H1 (cell line): ENCODE data around the gene ZBTB34. TPM values are rescaled to one million over a fixed set of nuclear protein-coding genes. Genes with fewer than 3 reads are reported as not detected.

Experiments
- CTCF ChIA-PET: fragments of 300-600 bp; sonication (Branson Sonifier 250); formaldehyde crosslinking; loops from one replicate; lab custom pipeline; 2021; ENCODE audit not compliant: partially characterized antibody; lab: Charles Lee
- POLR2A ChIA-PET: fragments of 300-600 bp; sonication (Branson Sonifier 250); formaldehyde crosslinking; loops from one replicate; lab custom pipeline; 2021; ENCODE audit warnings: inconsistent platforms; ENCODE audit not compliant: partially characterized antibody; lab: Charles Lee
- DNase-seq, 2 experiments: peaks; one replicate each; pipeline versions ENCODE4 v3.0.0 to v3.0.0-alpha.2; 2010 to 2022; ENCODE audit warnings: low spot score in 2 of 2, low read depth in 1 of 2, mixed read lengths in 1 of 2
- FAIRE-seq: peaks from 2 replicates; lab custom pipeline; 2011; peaks lifted over from hg19 to GRCh38; lab: Jason Lieb, UNC
- H2AFZ ChIP-seq: 2 replicates; pipeline ENCODE4 v1.8.1; 2012; ENCODE audit warnings: low read length, inconsistent platforms
- H2AK5ac ChIP-seq: 2 replicates; pipeline ENCODE4 v1.6.1; 2013; ENCODE audit warnings: low read depth, low read length
- H2BK120ac ChIP-seq: replicated peaks from 2 replicates; pipeline ENCODE3; 2013; ENCODE audit warnings: low read depth, low read length, inconsistent platforms
- H2BK12ac ChIP-seq: 2 replicates; pipeline ENCODE4 v1.6.1; 2013; ENCODE audit warnings: low read depth, low read length
- H2BK15ac ChIP-seq: 2 replicates; pipeline ENCODE4 v1.6.1; 2013; ENCODE audit warnings: low read length
- H2BK20ac ChIP-seq: 2 replicates; pipeline ENCODE4 v1.6.1; 2013; ENCODE audit warnings: low read length
- H2BK5ac ChIP-seq: 2 replicates; pipeline ENCODE4 v1.6.1; 2013; ENCODE audit warnings: low read depth, low read length
- H3K14ac ChIP-seq: 2 replicates; pipeline ENCODE4 v1.6.1; 2013; ENCODE audit warnings: inconsistent platforms; ENCODE audit not compliant: insufficient read length
- H3K18ac ChIP-seq: 2 replicates; pipeline ENCODE4 v1.6.1; 2013; ENCODE audit warnings: low read length; ENCODE audit errors: extremely low read depth
- H3K23ac ChIP-seq: 2 replicates; pipeline ENCODE4 v1.6.1; 2013; ENCODE audit warnings: inconsistent platforms; ENCODE audit not compliant: insufficient read length
- H3K23me2 ChIP-seq: 2 replicates; pipeline ENCODE4 v1.6.1; 2013; ENCODE audit warnings: low read depth, low read length
- H3K27ac ChIP-seq: 2 replicates; pipeline ENCODE4 v1.6.1; 2011; ENCODE audit warnings: low read depth, low read length, inconsistent platforms
- H3K27me3 ChIP-seq, 4 experiments: replicated peaks in 1 of 4; 1 replicate in 1 of 4; 2 replicates in 3 of 4; pipeline versions ENCODE4 v1.6.1 to v1.8.1; 2011 to 2013; ENCODE audit warnings: low read length in 3 of 4, mild to moderate bottlenecking in 3 of 4, inconsistent platforms in 2 of 4, mixed read lengths in 2 of 4, moderate library complexity in 1 of 4; ENCODE audit not compliant: control insufficient read depth in 3 of 4, insufficient read depth in 3 of 4; ENCODE audit errors: extremely low read depth in 1 of 4
- H3K36me3 ChIP-seq, 4 experiments: 2 replicates each; pipeline versions ENCODE4 v1.6.1 to v1.8.1; 2011 to 2013; ENCODE audit warnings: mild to moderate bottlenecking in 4 of 4, low read length in 3 of 4, moderate library complexity in 2 of 4, control low read depth in 1 of 4, inconsistent platforms in 1 of 4; ENCODE audit not compliant: insufficient read depth in 4 of 4, control insufficient read depth in 2 of 4
- H3K4ac ChIP-seq: replicated peaks from 2 replicates; pipeline ENCODE3; 2013; ENCODE audit warnings: low read length, low read depth, mixed read lengths, inconsistent platforms; ENCODE audit not compliant: insufficient read length
- H3K4me1 ChIP-seq, 4 experiments: replicated peaks in 1 of 4; 1 replicate in 1 of 4; 2 replicates in 3 of 4; pipeline versions ENCODE4 v1.6.1 to v1.8.1; 2011 to 2013; ENCODE audit warnings: low read length in 3 of 4, inconsistent platforms in 2 of 4, mixed read lengths in 1 of 4; ENCODE audit not compliant: insufficient read depth in 4 of 4, control insufficient read depth in 3 of 4
- H3K4me2 ChIP-seq, 2 experiments: 2 replicates each; pipeline versions ENCODE4 v1.6.1 to v1.8.1; 2011 to 2013; ENCODE audit warnings: low read depth in 2 of 2, low read length in 2 of 2, control low read depth in 1 of 2, inconsistent platforms in 1 of 2, mild to moderate bottlenecking in 1 of 2; ENCODE audit not compliant: insufficient read depth in 1 of 2
- H3K4me3 ChIP-seq, 4 experiments: fragments of 200-600, 300-600 bp in 1 of 4; sonication (generic), shearing (Covaris generic), sonication (Bioruptor Twin) in 1 of 4; 2 replicates each; pipeline versions ENCODE4 v1.5.1 to v1.8.1; 2011 to 2016; ENCODE audit warnings: low read length in 4 of 4, low read depth in 3 of 4, control low read depth in 2 of 4, inconsistent platforms in 2 of 4, mild to moderate bottlenecking in 2 of 4, mixed read lengths in 1 of 4, moderate library complexity in 1 of 4; ENCODE audit not compliant: insufficient read depth in 2 of 4; ENCODE audit errors: extremely low read depth in 1 of 4
- H3K56ac ChIP-seq: replicated peaks from 2 replicates; pipeline ENCODE3; 2013; ENCODE audit warnings: low read depth, mild to moderate bottlenecking, mixed read lengths, low read length, inconsistent platforms; ENCODE audit not compliant: insufficient read length
- H3K79me1 ChIP-seq: 2 replicates; pipeline ENCODE4 v1.6.1; 2013; ENCODE audit warnings: low read depth, low read length, control low read depth
- H3K79me2 ChIP-seq, 2 experiments: 2 replicates each; pipeline versions ENCODE4 v1.6.1 to v1.8.1; 2012 to 2013; ENCODE audit warnings: low read length in 2 of 2, mild to moderate bottlenecking in 2 of 2, inconsistent platforms in 1 of 2; ENCODE audit not compliant: insufficient read depth in 2 of 2, control insufficient read depth in 1 of 2
- H3K9ac ChIP-seq, 4 experiments: replicated peaks in 1 of 4; 1 replicate in 1 of 4; 2 replicates in 3 of 4; pipeline versions ENCODE4 v1.6.1 to v1.8.1; 2011 to 2013; ENCODE audit warnings: low read depth in 3 of 4, low read length in 3 of 4, control low read depth in 2 of 4, mild to moderate bottlenecking in 2 of 4, moderate library complexity in 2 of 4, inconsistent platforms in 1 of 4; ENCODE audit errors: extremely low read depth in 1 of 4
- H3K9me3 ChIP-seq, 2 experiments: 2 replicates each; pipeline versions ENCODE4 v1.6.1 to v1.8.1; 2012 to 2013; ENCODE audit warnings: mild to moderate bottlenecking in 2 of 2, moderate library complexity in 2 of 2, control low read depth in 1 of 2, inconsistent platforms in 1 of 2, low read depth in 1 of 2, low read length in 1 of 2, mixed read lengths in 1 of 2; ENCODE audit not compliant: insufficient read depth in 2 of 2
- H4K20me1 ChIP-seq, 2 experiments: replicated peaks in 1 of 2; 2 replicates each; pipeline versions ENCODE3 to v1.8.1; 2011 to 2013; ENCODE audit warnings: inconsistent platforms in 2 of 2, low read length in 2 of 2, mild to moderate bottlenecking in 1 of 2; ENCODE audit not compliant: insufficient read depth in 2 of 2, control insufficient read depth in 1 of 2
- H4K5ac ChIP-seq: 2 replicates; pipeline ENCODE4 v1.6.1; 2013; ENCODE audit warnings: low read length, low read depth, mixed read lengths, inconsistent platforms; ENCODE audit not compliant: insufficient read length
- H4K8ac ChIP-seq: 2 replicates; pipeline ENCODE4 v1.8.0; 2013; ENCODE audit warnings: mild to moderate bottlenecking, moderate library complexity, low read length, inconsistent platforms; ENCODE audit not compliant: insufficient read depth; ENCODE audit errors: extremely low read depth
- H4K91ac ChIP-seq: replicated peaks from 2 replicates; pipeline ENCODE3; 2013; ENCODE audit warnings: low read length, mixed read lengths, inconsistent platforms; ENCODE audit not compliant: insufficient read length
- ATF3 ChIP-seq: IDR thresholded peaks from 2 replicates; pipeline ENCODE4 v1.6.1; 2011; ENCODE audit warnings: low read depth, mild to moderate bottlenecking, low read length; ENCODE audit not compliant: insufficient read depth
- KDM4A ChIP-seq: IDR thresholded peaks from one replicate; pipeline ENCODE4 v1.7.1; 2012; ENCODE audit warnings: low read depth, mild to moderate bottlenecking, moderate library complexity, low read length, inconsistent platforms; ENCODE audit not compliant: severe bottlenecking
- PHF8 ChIP-seq: fragments of 200-600 bp; sonication (generic); conservative IDR thresholded peaks from 2 replicates; pipeline ENCODE4 v1.7.1; 2012; ENCODE audit warnings: low read depth, mild to moderate bottlenecking, inconsistent platforms, low read length, moderate library complexity
- POLR2A ChIP-seq, 2 experiments: IDR thresholded peaks; 1 replicate in 1 of 2; 2 replicates in 1 of 2; pipeline ENCODE4 v1.6.1; 2011; ENCODE audit warnings: low read depth in 2 of 2, low read length in 2 of 2, mild to moderate bottlenecking in 2 of 2; ENCODE audit errors: control extremely low read depth in 1 of 2
- SIN3A ChIP-seq, 2 experiments: IDR thresholded peaks in 1 of 2; conservative IDR thresholded peaks in 1 of 2; 2 replicates each; pipeline ENCODE4 v1.6.1; 2011 to 2012; ENCODE audit warnings: low read length in 2 of 2, improper control_type of control experiment in 1 of 2, low read depth in 1 of 2, mild to moderate bottlenecking in 1 of 2
- SP2 ChIP-seq: IDR thresholded peaks from 2 replicates; pipeline ENCODE4 v1.6.1; 2012; ENCODE audit warnings: mild to moderate bottlenecking, low read length, inconsistent platforms
- TAF1 ChIP-seq: IDR thresholded peaks from 2 replicates; pipeline ENCODE4 v1.6.1; 2011; ENCODE audit warnings: mild to moderate bottlenecking, low read depth, low read length
- WGBS, 2 experiments: shearing (Covaris generic) in 1 of 2; methylation state at CpG; one replicate each; pipeline versions ENCODE4 v1.1.6 to v1.1.7; 2013 to 2015; ENCODE audit warnings: low lambda C conversion rate in 2 of 2, mixed read lengths in 2 of 2, inconsistent platforms in 1 of 2, low coverage in 1 of 2, missing lambda C conversion rate in 1 of 2; ENCODE audit not compliant: insufficient replicate concordance in 2 of 2, insufficient coverage in 1 of 2, insufficient read length in 1 of 2; ENCODE audit errors: extremely low coverage in 1 of 2, missing lambda C conversion rate in 1 of 2; 5-methylcytosine and 5-hydroxymethylcytosine counted together
- polyA plus RNA-seq, 7 experiments: library from polyadenylated mRNA; depleted of rRNA in 3 of 7; stranded (reverse) in 5 of 7; unstranded in 2 of 7; fragments of >200 nt in 5 of 7; fragments of 200-250 nt in 2 of 7; gene quantifications; 1 replicate in 5 of 7; 2 replicates in 1 of 7; 4 replicates in 1 of 7; pipeline versions ENCODE4 v1.2.1 to v1.2.3, GENCODE V29; 2011 to 2013; ENCODE audit warnings: missing spikeins in 2 of 7, mixed read lengths in 2 of 7
- total RNA-seq: library from RNA; stranded (reverse); fragmentation: NEBNext Ultra II Directional; extraction: Animal tissue kit (Norgen Biotek cat#: 25700); gene quantifications from 2 replicates; pipeline ENCODE4 v1.2.1, GENCODE V29; 2021

The ZBTB34 gene
- total and polyA plus RNA-seq, 2 of the 8 experiments (the other 6 are each of a cell fraction or from before 2014, with no cell fraction given): 8.2 to 15.9 TPM

DNA sequence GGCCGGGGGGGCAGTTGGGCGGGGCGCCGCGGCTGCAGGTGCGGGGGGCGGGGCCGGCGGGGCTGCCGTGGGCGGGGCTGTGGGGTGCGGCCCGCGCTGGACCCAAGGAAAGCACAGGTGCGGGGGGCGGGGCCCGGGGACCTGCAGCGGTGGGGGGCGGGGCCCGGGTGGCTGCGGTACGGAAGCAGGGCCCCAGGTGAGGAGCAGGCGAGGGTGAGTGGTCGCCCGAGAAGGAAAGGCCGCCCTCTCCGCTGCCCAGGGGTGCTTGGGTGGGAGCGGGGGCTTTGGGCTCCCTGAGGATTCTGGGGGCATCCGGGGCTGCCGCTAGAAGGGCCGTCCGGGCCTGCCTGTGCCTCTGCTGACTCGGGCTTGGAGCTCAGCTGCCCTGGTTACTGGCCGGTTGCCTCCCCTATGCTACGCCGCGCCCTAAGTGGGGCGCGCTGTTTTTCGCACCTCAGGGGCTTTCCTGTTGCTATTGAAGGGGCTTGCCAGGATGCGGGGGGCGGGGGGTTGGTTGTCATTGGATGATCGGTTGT lies 54.9 kb downstream of the ZBTB34 start:
- H4K91ac ChIP-seq: no peak overlapping the region
- H2AK5ac ChIP-seq: no peak overlapping the region
- no peak overlapping the region for H3K27ac ChIP-seq
- H2BK12ac ChIP-seq: no peak overlapping the region
- FAIRE-seq (no peak), DNase-seq (peak in 1 of 2 experiments; percentile 90)
- peak overlapping the region; percentile 15 for H4K5ac ChIP-seq
- no peak overlapping the region; the same call in 1 of the 2 replicates for H4K8ac ChIP-seq
- H3K79me1 ChIP-seq: 0 out of 2 replicates have a peak, but pooled peaks cover 5% of the 10 kb centered on the region
- H3K9me3 ChIP-seq: no peaks in the 10 kb centered on the region
- no peak overlapping the region for H3K14ac ChIP-seq
- H4K20me1 ChIP-seq: peaks cover 0 to 4% of the 10 kb centered on the region in 2 experiments
- no peak overlapping the region for H3K23ac ChIP-seq
- CTCF ChIA-PET: interaction anchor here (0.9 to 2.9 kb wide), 6 partner anchors 11 to 283 kb away, joined by 3 to 15 read pairs (median 6); no protein-coding TSS in a partner anchor
- H2BK15ac ChIP-seq: no peak overlapping the region
- peaks cover 2% of the 10 kb centered on the region; the same call in 1 of the 2 replicates for H3K23me2 ChIP-seq
- peak overlapping the region; percentile 61 to 85 (median 69) for H3K4me3 ChIP-seq
- WGBS, 2 experiments: 1% methylated on average over 15 of the region's 43 CpGs; no CpG with 5 or more reads in 1 of the 2 experiments
- H3K4me1 ChIP-seq: peaks cover 6 to 19% (median 12%) of the 10 kb centered on the region in 4 experiments
- TF ChIP-seq TAF1 (peak; percentile 36; the same call in 1 of the 2 replicates), POLR2A (IDR thresholded peaks at IDR 0.05; ENCODE audit: control extremely low read depth in 1 of 2, low read depth in 2 of 2, low read length in 2 of 2) (0 out of 3 replicates have a peak, but pooled peaks of 1 of the 2 experiments have one; percentile 19), PHF8 (peak; percentile 40; the same call in 1 of the 2 replicates), ATF3 (no peak), SIN3A (conservative IDR thresholded peaks at IDR 0.05 in 1 of 2, IDR thresholded peaks at IDR 0.05 in 1 of 2; ENCODE audit: low read depth in 1 of 2, low read length in 2 of 2) (peak in 1 of 2 experiments; percentile 53; a peak in 1 of 4 replicates), SP2 (no peak), KDM4A (peak; percentile 50)
- POLR2A ChIA-PET: interaction anchor here (1.3 kb wide), 1 partner anchor 11 kb away, joined by 3 read pairs; no protein-coding TSS in a partner anchor
- no peak overlapping the region for H2AFZ ChIP-seq
- no peak overlapping the region for H3K18ac ChIP-seq
- peak overlapping the region; percentile 83 to 88 for H3K4me2 ChIP-seq
- peaks cover 0 to 16% of the 10 kb centered on the region in 2 experiments; a peak in 2 of 4 replicates for H3K79me2 ChIP-seq
- peaks cover 0 to 11% (median 2%) of the 10 kb centered on the region in 4 experiments; a peak in 3 of 7 replicates for H3K27me3 ChIP-seq
- H3K4ac ChIP-seq: no peak overlapping the region
- no peak overlapping the region for H2BK5ac ChIP-seq
- no peak overlapping the region for H2BK20ac ChIP-seq
- H2BK120ac ChIP-seq: no peak overlapping the region
- H3K9ac ChIP-seq: peak overlapping the region in 3 of 4 experiments; percentile 34 to 64 (median 34); a peak in 5 of 7 replicates
- no peaks in the 10 kb centered on the region for H3K36me3 ChIP-seq
- H3K56ac ChIP-seq: no peak overlapping the region
